ENCODE results near the gene ANKRD52. TPM values are rescaled to one million over a fixed set of nuclear protein-coding genes. Genes with fewer than 3 reads are reported as not detected.

ANKRD52 gene
- total and polyA plus RNA-seq, 9 of the 15 experiments (the other 6 are each of a cell fraction or from before 2014, with no cell fraction given) = 0.52 to 46.8 (median 7.9) TPM

DNA sequence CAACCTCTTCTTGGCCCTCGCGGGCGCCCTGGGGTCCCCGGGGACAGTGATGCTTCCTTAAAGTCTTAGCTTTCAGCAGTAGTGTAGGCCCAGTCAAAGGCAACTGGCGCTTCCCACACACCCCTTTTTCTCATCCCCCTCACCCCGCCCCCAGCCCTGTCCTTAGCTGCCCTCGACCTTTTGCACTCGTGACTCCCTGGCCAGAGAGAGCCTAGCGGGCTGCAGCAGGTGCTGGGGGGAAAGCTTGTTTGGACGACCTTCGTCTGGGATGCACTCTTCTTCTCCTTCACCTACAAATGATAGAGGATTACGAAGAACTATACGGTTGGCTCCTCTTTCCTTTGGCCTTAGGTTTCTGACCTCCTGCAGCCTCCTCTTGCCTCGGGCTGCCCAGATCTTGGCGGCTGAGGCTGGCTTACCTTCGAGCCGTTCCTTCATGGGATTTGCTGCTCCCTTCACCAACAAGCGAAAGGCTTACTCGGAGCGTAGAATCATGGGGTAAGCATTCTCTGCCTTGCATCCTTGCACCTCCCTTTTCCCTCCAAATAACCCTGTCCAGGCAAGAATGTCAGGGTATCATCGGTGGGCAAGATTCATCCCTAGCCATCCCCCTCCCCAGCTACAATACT, 9.4 kb upstream of the ANKRD52 start (continued):
- TF ChIP-seq, protein P1, sequence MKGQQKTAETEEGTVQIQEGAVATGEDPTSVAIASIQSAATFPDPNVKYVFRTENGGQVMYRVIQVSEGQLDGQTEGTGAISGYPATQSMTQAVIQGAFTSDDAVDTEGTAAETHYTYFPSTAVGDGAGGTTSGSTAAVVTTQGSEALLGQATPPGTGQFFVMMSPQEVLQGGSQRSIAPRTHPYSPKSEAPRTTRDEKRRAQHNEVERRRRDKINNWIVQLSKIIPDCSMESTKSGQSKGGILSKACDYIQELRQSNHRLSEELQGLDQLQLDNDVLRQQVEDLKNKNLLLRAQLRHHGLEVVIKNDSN (CRISPR knock-in tag; IDR thresholded peaks at IDR 0.05) = no peak
- TF ChIP-seq TEAD1 (CRISPR knock-in tag; IDR thresholded peaks at IDR 0.05) (no peak), DIDO1 (tag; IDR thresholded peaks at IDR 0.05; ENCODE audit: low read depth) (no peak), HSF4 (CRISPR knock-in tag; IDR thresholded peaks at IDR 0.05; ENCODE audit: borderline replicate concordance) (no peak), XRCC4 (IDR thresholded peaks at IDR 0.05; ENCODE audit: extremely low read depth, insufficient read depth, insufficient read length) (no peak), CCAR2 (IDR thresholded peaks at IDR 0.05; ENCODE audit: low read depth, low read length) (no peak), NCOR1 (IDR thresholded peaks at IDR 0.05) (peak; percentile 8; the same call in 1 of the 2 replicates), ZNF431 (CRISPR knock-in tag; IDR thresholded peaks at IDR 0.05) (no peak), NCOA4 (IDR thresholded peaks at IDR 0.05; ENCODE audit: partially characterized antibody) (no peak), ZNF232 (CRISPR knock-in tag; IDR thresholded peaks at IDR 0.05) (no peak), ZNF217 (CRISPR knock-in tag; IDR thresholded peaks at IDR 0.05) (no peak), NUFIP1 (IDR thresholded peaks at IDR 0.05; ENCODE audit: partially characterized antibody) (no peak), HDAC6 (IDR thresholded peaks at IDR 0.05; ENCODE audit: low read depth, low read length) (no peak), ZNF785 (CRISPR knock-in tag; IDR thresholded peaks at IDR 0.05) (no peak), ELF1 (tag; IDR thresholded peaks at IDR 0.05) (0 out of 2 replicates have a peak, but pooled peaks have one; percentile 34), TBL1XR1 (IDR thresholded peaks at IDR 0.05; ENCODE audit: low read length in 2 of 2) (no peak), ZFP36 (IDR thresholded peaks at IDR 0.05; ENCODE audit: low read depth, low read length, partially characterized antibody) (no peak), WHSC1 (IDR thresholded peaks at IDR 0.05; ENCODE audit: low read length) (no peak)
- TF ChIP-seq, protein P2, sequence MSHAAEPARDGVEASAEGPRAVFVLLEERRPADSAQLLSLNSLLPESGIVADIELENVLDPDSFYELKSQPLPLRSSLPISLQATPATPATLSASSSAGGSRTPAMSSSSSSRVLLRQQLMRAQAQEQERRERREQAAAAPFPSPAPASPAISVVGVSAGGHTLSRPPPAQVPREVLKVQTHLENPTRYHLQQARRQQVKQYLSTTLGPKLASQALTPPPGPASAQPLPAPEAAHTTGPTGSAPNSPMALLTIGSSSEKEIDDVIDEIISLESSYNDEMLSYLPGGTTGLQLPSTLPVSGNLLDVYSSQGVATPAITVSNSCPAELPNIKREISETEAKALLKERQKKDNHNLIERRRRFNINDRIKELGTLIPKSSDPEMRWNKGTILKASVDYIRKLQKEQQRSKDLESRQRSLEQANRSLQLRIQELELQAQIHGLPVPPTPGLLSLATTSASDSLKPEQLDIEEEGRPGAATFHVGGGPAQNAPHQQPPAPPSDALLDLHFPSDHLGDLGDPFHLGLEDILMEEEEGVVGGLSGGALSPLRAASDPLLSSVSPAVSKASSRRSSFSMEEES (CRISPR knock-in tag; IDR thresholded peaks at IDR 0.05) = peak; percentile 20; the same call in 1 of the 2 replicates
- TF ChIP-seq, protein P3, sequence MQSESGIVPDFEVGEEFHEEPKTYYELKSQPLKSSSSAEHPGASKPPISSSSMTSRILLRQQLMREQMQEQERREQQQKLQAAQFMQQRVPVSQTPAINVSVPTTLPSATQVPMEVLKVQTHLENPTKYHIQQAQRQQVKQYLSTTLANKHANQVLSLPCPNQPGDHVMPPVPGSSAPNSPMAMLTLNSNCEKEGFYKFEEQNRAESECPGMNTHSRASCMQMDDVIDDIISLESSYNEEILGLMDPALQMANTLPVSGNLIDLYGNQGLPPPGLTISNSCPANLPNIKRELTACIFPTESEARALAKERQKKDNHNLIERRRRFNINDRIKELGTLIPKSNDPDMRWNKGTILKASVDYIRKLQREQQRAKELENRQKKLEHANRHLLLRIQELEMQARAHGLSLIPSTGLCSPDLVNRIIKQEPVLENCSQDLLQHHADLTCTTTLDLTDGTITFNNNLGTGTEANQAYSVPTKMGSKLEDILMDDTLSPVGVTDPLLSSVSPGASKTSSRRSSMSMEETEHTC (IDR thresholded peaks at IDR 0.05) = peak; percentile 44; the same call in 1 of the 2 replicates
- TF ChIP-seq, protein P4, sequence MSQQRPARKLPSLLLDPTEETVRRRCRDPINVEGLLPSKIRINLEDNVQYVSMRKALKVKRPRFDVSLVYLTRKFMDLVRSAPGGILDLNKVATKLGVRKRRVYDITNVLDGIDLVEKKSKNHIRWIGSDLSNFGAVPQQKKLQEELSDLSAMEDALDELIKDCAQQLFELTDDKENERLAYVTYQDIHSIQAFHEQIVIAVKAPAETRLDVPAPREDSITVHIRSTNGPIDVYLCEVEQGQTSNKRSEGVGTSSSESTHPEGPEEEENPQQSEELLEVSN (IDR thresholded peaks at IDR 0.05; ENCODE audit: borderline replicate concordance in 1 of 2, extremely low read depth in 1 of 2, insufficient read depth in 1 of 2, insufficient read length in 1 of 2, low read depth in 1 of 2, low read length in 1 of 2, poor library complexity in 1 of 2, severe bottlenecking in 1 of 2) = no peak
- TF ChIP-seq, protein P5, sequence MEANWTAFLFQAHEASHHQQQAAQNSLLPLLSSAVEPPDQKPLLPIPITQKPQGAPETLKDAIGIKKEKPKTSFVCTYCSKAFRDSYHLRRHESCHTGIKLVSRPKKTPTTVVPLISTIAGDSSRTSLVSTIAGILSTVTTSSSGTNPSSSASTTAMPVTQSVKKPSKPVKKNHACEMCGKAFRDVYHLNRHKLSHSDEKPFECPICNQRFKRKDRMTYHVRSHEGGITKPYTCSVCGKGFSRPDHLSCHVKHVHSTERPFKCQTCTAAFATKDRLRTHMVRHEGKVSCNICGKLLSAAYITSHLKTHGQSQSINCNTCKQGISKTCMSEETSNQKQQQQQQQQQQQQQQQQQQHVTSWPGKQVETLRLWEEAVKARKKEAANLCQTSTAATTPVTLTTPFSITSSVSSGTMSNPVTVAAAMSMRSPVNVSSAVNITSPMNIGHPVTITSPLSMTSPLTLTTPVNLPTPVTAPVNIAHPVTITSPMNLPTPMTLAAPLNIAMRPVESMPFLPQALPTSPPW (CRISPR knock-in tag; IDR thresholded peaks at IDR 0.05) = peak; percentile 52; the same call in 1 of the 2 replicates

Data from K562 (cell line).